ENCODE measurements around the gene UBE2O.

The UBE2O gene

GRCh38 chr17:76467366-76467765 is 14.4 kb upstream of the UBE2O start, which contains the start of gene AANAT:
TSS of gene AANAT (plus strand) at chr17:76467603. CDS start at chr17:76468747, 1,144 bp downstream.
- no peak within 1 kb of the TSS for H3K4me3 ChIP-seq (ENCODE audit: control insufficient read depth, low read depth, low read length)
- no peak for DNase-seq (ENCODE audit: low read depth)
- TF ChIP-seq, protein P1, sequence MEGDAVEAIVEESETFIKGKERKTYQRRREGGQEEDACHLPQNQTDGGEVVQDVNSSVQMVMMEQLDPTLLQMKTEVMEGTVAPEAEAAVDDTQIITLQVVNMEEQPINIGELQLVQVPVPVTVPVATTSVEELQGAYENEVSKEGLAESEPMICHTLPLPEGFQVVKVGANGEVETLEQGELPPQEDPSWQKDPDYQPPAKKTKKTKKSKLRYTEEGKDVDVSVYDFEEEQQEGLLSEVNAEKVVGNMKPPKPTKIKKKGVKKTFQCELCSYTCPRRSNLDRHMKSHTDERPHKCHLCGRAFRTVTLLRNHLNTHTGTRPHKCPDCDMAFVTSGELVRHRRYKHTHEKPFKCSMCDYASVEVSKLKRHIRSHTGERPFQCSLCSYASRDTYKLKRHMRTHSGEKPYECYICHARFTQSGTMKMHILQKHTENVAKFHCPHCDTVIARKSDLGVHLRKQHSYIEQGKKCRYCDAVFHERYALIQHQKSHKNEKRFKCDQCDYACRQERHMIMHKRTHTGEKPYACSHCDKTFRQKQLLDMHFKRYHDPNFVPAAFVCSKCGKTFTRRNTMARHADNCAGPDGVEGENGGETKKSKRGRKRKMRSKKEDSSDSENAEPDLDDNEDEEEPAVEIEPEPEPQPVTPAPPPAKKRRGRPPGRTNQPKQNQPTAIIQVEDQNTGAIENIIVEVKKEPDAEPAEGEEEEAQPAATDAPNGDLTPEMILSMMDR (conservative IDR thresholded peaks at IDR 0.05; ENCODE audit: control insufficient read depth, insufficient read depth, low read depth, low read length) = no peak

DNA sequence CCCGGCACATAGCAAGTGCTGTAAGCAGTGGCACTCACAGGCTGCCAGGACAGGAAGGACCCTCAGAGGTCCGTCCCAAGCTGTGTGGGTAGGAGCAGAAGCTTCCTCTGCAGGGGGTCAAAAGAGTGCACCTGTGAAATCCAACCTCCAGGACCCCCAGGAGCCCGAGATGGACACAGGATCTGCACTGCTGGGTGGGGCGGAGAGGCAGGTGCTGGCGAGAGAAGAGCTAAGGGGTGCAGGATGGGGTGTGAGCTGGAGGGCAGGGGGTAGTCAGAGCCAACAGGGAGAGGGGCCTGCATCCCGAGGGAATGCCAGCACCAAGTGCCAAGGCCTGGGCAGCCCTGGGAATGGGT is 13.8 kb upstream of the UBE2O start:
- no peak for DNase-seq (ENCODE audit: low read depth)
- TF ChIP-seq, protein P1 (conservative IDR thresholded peaks at IDR 0.05; ENCODE audit: control insufficient read depth, insufficient read depth, low read depth, low read length) = no peak
- H3K4me3 ChIP-seq (ENCODE audit: control insufficient read depth, low read depth, low read length) = no peak overlapping the region

- TF ChIP-seq, protein P1 (conservative IDR thresholded peaks at IDR 0.05; ENCODE audit: control insufficient read depth, insufficient read depth, low read depth, low read length) = no peak
- no peak overlapping the region for H3K4me3 ChIP-seq (ENCODE audit: control insufficient read depth, low read depth, low read length)
- DNase-seq (ENCODE audit: low read depth) = no peak
Observed at GRCh38 chr17:76462556-76463290, 9.8 kb upstream of the UBE2O start.

DNA sequence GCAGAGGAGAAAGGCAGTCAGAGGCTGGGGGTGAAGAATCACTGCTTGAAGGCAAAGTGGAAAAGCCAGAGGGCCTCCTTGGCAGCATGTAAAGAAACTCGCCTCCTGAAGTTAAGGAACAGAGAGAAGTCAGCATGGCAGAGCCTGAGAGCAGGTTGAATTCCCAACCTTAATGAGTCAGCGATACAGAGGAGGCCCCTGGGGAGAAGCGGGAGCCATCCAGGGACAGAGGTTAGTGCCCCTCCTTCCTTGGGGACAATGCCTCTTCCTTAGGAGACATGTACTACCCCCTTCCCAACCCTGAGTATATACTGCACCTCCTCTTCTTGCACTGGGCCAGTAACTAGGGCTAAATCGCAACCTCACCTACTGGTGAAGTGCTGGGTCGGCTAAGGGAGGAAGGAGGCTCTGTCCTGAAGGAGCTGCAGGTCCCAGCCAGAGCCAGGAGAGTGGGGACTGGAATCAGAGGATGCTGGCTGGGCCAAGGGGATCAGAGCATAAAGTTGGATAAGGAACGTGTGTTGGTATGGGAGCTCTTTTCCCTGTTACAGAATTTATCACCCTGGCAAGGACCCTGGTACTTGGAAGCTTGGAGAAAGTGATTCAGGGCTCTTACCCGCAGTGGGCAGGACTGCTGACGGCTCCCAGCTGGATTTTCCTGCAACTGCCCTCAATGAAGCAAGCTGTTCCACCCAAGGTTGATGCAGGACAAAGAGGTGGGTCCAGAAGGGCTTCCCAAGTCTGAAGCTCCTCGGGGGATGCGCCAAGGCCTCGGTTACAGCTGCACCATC is 9.0 kb upstream of the UBE2O start:
- DNase-seq (ENCODE audit: low read depth) = no peak
- TF ChIP-seq, protein P1 (conservative IDR thresholded peaks at IDR 0.05; ENCODE audit: control insufficient read depth, insufficient read depth, low read depth, low read length) = no peak
- H3K4me3 ChIP-seq (ENCODE audit: control insufficient read depth, low read depth, low read length) = no peak overlapping the region

DNA sequence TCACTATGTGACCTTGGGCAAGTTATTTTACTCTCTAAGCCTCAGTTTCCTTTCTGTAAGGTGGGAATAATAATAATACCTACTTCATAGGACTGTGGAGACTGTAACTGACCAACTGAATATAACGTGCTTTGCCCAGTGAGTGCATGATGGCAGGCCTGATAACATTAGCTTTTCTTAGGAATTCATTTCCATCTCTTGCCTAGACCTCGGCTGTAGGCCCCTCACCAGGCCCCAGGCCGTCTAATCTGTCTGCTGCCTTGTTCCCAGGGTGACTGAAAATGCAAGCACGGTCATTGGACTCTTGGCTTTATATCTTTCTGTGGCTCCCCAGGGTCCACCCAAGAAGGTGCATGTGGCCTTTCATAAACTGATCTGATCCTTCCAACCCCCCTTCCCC is 6.7 kb upstream of the UBE2O start:
- TF ChIP-seq, protein P1 (conservative IDR thresholded peaks at IDR 0.05; ENCODE audit: control insufficient read depth, insufficient read depth, low read depth, low read length) = no peak
- DNase-seq (ENCODE audit: low read depth) = no peak
- H3K4me3 ChIP-seq (ENCODE audit: control insufficient read depth, low read depth, low read length) = no peak overlapping the region

- TF ChIP-seq, protein P1 (conservative IDR thresholded peaks at IDR 0.05; ENCODE audit: control insufficient read depth, insufficient read depth, low read depth, low read length) = peak; percentile 54
- no peak overlapping the region for H3K4me3 ChIP-seq (ENCODE audit: control insufficient read depth, low read depth, low read length)
- DNase-seq (ENCODE audit: low read depth) = peak; percentile 43
Observed at GRCh38 chr17:76458580-76459490, 5.9 kb upstream of the UBE2O start.

All from fibroblast of mammary gland (primary cell).